ENCODE data around the gene LRCH3.

Gene LRCH3

DNA sequence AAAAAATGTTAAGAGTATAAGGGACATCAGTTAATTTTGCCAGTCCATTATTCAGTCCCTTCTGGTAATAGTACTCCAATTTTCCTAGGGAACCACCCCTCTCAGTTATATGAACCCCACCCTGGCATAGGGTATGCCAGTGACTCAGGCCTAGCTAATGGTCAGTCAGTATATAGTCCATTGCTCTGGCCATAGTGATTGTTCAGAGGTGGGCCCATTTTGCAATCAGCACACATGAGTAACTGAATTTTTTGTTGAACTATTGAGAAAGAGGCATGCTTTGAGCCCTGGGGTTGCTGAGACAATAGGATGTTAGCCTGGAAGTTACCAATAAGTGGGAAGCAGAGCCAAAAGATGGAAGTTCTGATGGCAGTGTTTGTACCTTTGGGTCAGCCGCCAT is 4.1 kb downstream of the LRCH3 start:
- H3K4me3 ChIP-seq (ENCODE audit: low read depth, low read length), result no peak overlapping the region
- ChIA-PET POLR2A (no interaction called here), CTCF (interaction anchor here (0.6 to 1.2 kb wide), 3 partner anchors 31 to 765 kb away, joined by 3 read pairs; no protein-coding TSS in a partner anchor)
- no peak for DNase-seq (ENCODE audit: low read depth, low spot score)
- TF ChIP-seq, protein P1, sequence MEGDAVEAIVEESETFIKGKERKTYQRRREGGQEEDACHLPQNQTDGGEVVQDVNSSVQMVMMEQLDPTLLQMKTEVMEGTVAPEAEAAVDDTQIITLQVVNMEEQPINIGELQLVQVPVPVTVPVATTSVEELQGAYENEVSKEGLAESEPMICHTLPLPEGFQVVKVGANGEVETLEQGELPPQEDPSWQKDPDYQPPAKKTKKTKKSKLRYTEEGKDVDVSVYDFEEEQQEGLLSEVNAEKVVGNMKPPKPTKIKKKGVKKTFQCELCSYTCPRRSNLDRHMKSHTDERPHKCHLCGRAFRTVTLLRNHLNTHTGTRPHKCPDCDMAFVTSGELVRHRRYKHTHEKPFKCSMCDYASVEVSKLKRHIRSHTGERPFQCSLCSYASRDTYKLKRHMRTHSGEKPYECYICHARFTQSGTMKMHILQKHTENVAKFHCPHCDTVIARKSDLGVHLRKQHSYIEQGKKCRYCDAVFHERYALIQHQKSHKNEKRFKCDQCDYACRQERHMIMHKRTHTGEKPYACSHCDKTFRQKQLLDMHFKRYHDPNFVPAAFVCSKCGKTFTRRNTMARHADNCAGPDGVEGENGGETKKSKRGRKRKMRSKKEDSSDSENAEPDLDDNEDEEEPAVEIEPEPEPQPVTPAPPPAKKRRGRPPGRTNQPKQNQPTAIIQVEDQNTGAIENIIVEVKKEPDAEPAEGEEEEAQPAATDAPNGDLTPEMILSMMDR (IDR thresholded peaks at IDR 0.05; ENCODE audit: insufficient read depth, low read length, missing control alignments), result no peak

DNA sequence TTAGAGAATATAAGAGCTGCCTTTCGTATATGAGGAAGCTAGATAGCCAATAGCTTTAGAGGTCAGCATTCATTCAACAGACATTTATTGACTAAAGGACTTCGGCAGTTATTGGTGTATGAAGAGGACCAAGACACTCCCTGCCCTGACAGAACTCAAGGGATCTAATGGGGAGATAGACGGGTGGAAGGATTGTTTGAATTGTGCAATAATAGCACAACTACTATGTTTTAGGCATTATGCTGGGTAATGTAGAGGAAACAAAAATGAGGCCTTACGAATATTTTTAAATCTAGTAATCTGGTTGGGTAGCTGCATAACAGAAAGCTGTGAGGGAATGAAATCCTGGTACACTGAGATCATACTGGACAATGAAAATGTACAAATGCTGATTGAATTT is 5.0 kb downstream of the LRCH3 start:
- ChIA-PET POLR2A (no interaction called here), CTCF (interaction anchor here (1.2 to 1.3 kb wide), 2 partner anchors 9 to 30 kb away, joined by 3 read pairs; no protein-coding TSS in a partner anchor)
- H3K4me3 ChIP-seq (ENCODE audit: low read depth, low read length), result no peak overlapping the region
- TF ChIP-seq, protein P1 (IDR thresholded peaks at IDR 0.05; ENCODE audit: insufficient read depth, low read length, missing control alignments), result no peak
- DNase-seq (ENCODE audit: low read depth, low spot score), result no peak

DNA sequence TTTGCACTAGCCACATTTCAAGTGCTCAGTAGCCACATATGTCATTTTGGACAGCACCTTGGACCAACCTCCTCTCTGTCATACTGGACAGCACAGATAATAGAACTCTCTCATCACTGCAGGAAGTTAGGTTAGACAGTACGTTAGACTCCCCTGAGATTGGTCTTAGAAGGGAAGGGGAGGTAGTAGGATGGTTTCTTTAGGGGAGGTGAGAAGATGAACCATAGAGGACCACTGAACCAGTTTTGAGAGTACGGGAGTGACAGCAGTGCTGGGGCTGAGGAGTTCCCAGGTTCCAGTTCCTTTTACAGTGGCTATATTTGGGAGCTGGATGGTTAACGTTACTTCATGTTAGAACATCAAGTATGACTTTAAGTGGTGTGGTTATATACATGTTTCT is 7.8 kb downstream of the LRCH3 start:
- TF ChIP-seq, protein P1 (IDR thresholded peaks at IDR 0.05; ENCODE audit: insufficient read depth, low read length, missing control alignments), result no peak
- POLR2A ChIA-PET, result no interaction called here
- CTCF ChIA-PET, result no interaction called here
- no peak overlapping the region for H3K4me3 ChIP-seq (ENCODE audit: low read depth, low read length)
- no peak for DNase-seq (ENCODE audit: low read depth, low spot score)

DNA sequence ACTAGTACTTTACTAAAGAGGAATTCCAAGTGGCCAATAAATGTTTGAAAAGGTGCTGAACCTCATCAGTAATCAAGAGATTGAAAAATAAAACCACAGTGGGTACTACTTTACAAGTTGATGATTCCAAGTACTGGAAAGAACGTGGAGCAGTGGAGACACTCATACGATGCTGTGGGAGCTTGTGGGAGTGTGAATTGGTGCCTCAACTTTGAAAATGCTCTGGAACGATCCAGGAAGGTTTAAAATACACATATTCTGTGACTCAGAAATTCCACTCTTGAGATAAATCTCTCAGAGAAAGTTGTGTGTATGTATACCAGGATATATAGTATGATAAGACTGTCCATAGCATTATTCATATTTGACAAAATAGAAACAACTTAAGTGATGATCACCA is 9.3 kb downstream of the LRCH3 start:
- TF ChIP-seq, protein P1 (IDR thresholded peaks at IDR 0.05; ENCODE audit: insufficient read depth, low read length, missing control alignments), result no peak
- DNase-seq (ENCODE audit: low read depth, low spot score), result no peak
- H3K4me3 ChIP-seq (ENCODE audit: low read depth, low read length), result no peak overlapping the region
- ChIA-PET POLR2A (no interaction called here), CTCF (interaction anchor here (1.5 to 2.8 kb wide), 2 partner anchors 8 to 11 kb away, joined by 3 to 13 read pairs; partner anchors contain the start of gene LRCH3)

DNA sequence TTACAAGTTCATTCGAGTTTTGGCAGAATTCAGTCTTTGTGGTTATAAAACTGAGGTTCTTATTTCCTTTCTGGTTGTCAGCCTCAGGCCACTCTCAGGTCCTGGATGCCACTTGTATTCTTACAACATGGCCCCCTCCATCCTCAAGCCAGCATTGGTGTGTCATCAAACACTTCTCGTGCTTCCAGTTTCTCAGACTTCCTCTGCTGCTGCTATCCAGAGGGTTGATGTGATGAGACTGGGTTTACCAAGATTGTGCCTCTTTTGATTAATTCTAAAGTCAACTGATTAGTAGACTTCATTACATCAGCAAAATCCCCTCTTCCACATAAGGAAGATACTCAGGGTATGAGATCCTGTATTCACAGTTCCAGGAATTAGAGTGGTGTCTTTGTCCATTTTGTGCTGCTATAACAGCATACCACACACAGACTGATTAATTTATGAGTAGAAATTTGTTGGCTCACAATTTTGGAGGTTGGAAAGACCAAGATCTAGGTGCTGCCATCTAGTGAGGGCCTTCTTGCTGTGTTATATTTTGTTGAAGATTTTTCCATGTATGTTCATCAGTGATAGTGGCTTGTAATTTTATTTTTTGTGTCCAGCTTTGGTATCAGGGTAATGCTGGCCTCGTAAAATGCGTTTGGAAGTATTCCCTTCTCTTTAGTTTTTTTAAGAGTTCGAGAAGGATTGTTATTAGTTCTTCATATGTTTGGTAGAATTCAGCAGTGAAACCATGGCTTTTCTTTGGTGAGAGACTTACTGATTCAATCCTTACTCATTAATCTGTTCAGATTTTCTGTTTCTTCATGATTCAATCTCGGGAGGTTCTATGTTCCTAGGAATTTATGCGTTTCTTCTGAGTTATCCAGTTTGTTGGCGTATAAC is 11.1 kb downstream of the LRCH3 start:
- CTCF ChIA-PET, result interaction anchor here (0.6 to 2.8 kb wide), 3 partner anchors 10 to 26 kb away, joined by 3 to 13 read pairs (median 5); partner anchors contain the start of gene LRCH3
- TF ChIP-seq, protein P1 (IDR thresholded peaks at IDR 0.05; ENCODE audit: insufficient read depth, low read length, missing control alignments), result peak; percentile 13
- POLR2A ChIA-PET, result no interaction called here
- no peak overlapping the region for H3K4me3 ChIP-seq (ENCODE audit: low read depth, low read length)
- DNase-seq (ENCODE audit: low read depth, low spot score), result no peak

DNA sequence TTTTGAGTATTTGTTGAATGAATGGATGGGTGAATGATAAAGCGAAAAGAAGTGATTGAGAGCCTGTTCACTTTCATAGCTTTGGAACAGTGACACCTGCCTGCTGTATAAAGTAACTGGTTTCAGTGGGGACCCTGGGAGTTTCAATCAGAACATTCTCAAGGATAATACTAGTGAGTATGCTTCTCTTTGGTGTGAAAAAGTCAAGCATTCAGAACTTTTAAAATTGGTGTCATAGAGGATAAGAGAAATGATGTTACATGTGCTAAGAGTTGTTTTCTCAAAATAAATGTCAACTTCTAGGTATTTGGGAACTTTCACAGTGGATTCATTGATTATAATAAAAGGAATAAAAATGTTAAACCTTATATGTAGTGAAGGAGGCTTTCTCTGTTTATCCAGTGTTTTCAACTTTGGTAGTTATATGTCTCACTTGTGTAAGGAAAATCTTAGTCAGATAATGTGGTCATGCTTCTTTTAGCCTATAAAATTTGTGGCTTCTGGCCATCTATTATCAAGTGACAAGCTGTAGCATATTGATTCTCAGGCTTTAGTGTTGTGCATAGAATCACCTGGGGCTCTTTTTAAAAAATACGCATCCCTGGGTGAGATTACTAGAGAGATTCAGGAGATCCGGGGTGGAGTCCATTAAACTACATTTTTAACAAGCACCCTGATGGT is 11.9 kb downstream of the LRCH3 start:
- POLR2A ChIA-PET, result no interaction called here
- CTCF ChIA-PET, result interaction anchor here (0.6 to 2.8 kb wide), 3 partner anchors 11 to 25 kb away, joined by 3 to 13 read pairs (median 5); partner anchors contain the start of gene LRCH3
- TF ChIP-seq, protein P1 (IDR thresholded peaks at IDR 0.05; ENCODE audit: insufficient read depth, low read length, missing control alignments), result no peak
- DNase-seq (ENCODE audit: low read depth, low spot score), result no peak
- H3K4me3 ChIP-seq (ENCODE audit: low read depth, low read length), result no peak overlapping the region

Data from AG04449 (cell line).